22Rv1 (cell line): ENCODE measurements around the gene TADA2A.

Experiments used
- ZFX ChIP-seq: fragments of 450-650 bp; IDR thresholded peaks from 2 replicates; pipeline ENCODE4 v1.6.1; 2017; ENCODE audit warnings: antibody characterized with exemption, borderline replicate concordance
- TF ChIP-seq, protein P1 (sequence below): fragments of 450-650 bp; IDR thresholded peaks from 2 replicates; pipeline ENCODE4 v1.5.1; 2017; ENCODE audit warnings: mild to moderate bottlenecking

DNA sequence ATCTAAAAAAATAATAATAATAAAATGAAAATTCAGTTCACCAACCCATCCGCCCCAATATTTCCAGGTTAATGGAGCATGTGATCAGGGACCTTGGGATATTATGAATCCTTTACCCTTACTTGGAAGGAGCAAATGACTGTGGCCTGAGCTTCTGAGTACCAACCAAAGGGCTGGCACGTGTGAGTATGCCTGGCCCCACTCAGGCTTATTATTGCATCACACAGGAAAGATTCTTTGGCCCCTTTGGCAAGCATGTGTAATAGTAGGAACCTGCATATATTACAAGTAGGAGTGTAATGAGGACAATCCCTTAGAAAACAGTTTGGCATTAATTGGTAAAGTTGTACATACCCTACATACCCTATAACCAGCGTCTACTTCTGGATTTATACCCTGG, 38.1 kb upstream of the TADA2A start:
- TF ChIP-seq, protein P1, sequence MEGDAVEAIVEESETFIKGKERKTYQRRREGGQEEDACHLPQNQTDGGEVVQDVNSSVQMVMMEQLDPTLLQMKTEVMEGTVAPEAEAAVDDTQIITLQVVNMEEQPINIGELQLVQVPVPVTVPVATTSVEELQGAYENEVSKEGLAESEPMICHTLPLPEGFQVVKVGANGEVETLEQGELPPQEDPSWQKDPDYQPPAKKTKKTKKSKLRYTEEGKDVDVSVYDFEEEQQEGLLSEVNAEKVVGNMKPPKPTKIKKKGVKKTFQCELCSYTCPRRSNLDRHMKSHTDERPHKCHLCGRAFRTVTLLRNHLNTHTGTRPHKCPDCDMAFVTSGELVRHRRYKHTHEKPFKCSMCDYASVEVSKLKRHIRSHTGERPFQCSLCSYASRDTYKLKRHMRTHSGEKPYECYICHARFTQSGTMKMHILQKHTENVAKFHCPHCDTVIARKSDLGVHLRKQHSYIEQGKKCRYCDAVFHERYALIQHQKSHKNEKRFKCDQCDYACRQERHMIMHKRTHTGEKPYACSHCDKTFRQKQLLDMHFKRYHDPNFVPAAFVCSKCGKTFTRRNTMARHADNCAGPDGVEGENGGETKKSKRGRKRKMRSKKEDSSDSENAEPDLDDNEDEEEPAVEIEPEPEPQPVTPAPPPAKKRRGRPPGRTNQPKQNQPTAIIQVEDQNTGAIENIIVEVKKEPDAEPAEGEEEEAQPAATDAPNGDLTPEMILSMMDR: no peak
- no peak for TF ChIP-seq ZFX
